ENCODE results near the gene KRTAP12-4. TPM values are rescaled to one million over a fixed set of nuclear protein-coding genes. Genes with fewer than 3 reads are reported as not detected.

The KRTAP12-4 gene
- total RNA-seq, 1 donor from 2014 or later = not detected

DNA sequence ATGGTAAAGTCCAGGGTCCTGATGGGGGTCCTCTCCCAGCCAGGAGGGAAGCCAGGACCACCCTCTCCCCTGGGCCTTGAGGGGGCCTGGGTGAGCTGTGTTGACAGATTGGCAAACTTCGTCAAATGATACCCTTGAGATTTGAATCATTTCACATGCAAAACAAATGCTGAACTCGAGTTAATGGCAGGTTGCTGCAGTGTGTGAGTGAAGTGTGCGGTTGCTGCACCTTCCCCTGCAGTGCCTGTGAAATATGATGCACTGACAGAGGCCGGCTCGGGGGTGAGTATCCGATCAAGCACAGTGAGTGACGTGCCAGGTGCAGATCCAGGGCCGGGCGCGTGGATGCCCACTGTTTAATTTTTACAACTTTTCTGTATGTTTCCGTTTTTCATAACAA lies 33.2 kb upstream of the KRTAP12-4 start:
- TF ChIP-seq, protein P1, sequence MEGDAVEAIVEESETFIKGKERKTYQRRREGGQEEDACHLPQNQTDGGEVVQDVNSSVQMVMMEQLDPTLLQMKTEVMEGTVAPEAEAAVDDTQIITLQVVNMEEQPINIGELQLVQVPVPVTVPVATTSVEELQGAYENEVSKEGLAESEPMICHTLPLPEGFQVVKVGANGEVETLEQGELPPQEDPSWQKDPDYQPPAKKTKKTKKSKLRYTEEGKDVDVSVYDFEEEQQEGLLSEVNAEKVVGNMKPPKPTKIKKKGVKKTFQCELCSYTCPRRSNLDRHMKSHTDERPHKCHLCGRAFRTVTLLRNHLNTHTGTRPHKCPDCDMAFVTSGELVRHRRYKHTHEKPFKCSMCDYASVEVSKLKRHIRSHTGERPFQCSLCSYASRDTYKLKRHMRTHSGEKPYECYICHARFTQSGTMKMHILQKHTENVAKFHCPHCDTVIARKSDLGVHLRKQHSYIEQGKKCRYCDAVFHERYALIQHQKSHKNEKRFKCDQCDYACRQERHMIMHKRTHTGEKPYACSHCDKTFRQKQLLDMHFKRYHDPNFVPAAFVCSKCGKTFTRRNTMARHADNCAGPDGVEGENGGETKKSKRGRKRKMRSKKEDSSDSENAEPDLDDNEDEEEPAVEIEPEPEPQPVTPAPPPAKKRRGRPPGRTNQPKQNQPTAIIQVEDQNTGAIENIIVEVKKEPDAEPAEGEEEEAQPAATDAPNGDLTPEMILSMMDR (IDR thresholded peaks at IDR 0.05; ENCODE audit: insufficient read depth, low read depth, low read length) = no peak
- TF ChIP-seq EZH2 (IDR thresholded peaks at IDR 0.05; ENCODE audit: insufficient read depth, low read length) = no peak
- FAIRE-seq = no peak
- Mint-ChIP-seq H3K4me3 (ENCODE audit: unreplicated experiment) (no peak overlapping the region), H3K4me1 (ENCODE audit: low read depth, unreplicated experiment) (peaks cover 5% of the 10 kb centered on the region), H3K27ac (ENCODE audit: unreplicated experiment) (no peak overlapping the region), H3K9me3 (ENCODE audit: unreplicated experiment) (peaks cover 6% of the 10 kb centered on the region), H3K27me3 (ENCODE audit: low read depth, unreplicated experiment) (peaks cover 64% of the 10 kb centered on the region), H3K36me3 (ENCODE audit: low read depth, unreplicated experiment) (peaks cover 8% of the 10 kb centered on the region)
- H3K4me3 ChIP-seq (ENCODE audit: insufficient read depth, low read depth, low read length) = no peak overlapping the region
- peaks cover 12% of the 10 kb centered on the region for H3K27me3 ChIP-seq (ENCODE audit: insufficient read depth, low read length)
- H3K9me3 ChIP-seq (ENCODE audit: insufficient read depth, low read depth, low read length) = peaks cover under 1% of the 10 kb centered on the region
- H3K9ac ChIP-seq (ENCODE audit: low read length) = no peak overlapping the region
- H3K36me3 ChIP-seq (ENCODE audit: insufficient read depth, low read length) = no peaks in the 10 kb centered on the region
- DNase-seq (ENCODE audit: low read depth) = no peak
- no peak overlapping the region for H3K27ac ChIP-seq (ENCODE audit: low read depth, low read length)
- H2AFZ ChIP-seq (ENCODE audit: low read depth, low read length) = no peak overlapping the region
- no peaks in the 10 kb centered on the region for H3K79me2 ChIP-seq (ENCODE audit: insufficient read depth, low read length)
- no peaks in the 10 kb centered on the region for H3K4me1 ChIP-seq (ENCODE audit: insufficient read depth, low read length)
- H3K4me2 ChIP-seq (ENCODE audit: low read length) = no peak overlapping the region
- no peaks in the 10 kb centered on the region for H4K20me1 ChIP-seq (ENCODE audit: insufficient read depth, low read length)

DNA sequence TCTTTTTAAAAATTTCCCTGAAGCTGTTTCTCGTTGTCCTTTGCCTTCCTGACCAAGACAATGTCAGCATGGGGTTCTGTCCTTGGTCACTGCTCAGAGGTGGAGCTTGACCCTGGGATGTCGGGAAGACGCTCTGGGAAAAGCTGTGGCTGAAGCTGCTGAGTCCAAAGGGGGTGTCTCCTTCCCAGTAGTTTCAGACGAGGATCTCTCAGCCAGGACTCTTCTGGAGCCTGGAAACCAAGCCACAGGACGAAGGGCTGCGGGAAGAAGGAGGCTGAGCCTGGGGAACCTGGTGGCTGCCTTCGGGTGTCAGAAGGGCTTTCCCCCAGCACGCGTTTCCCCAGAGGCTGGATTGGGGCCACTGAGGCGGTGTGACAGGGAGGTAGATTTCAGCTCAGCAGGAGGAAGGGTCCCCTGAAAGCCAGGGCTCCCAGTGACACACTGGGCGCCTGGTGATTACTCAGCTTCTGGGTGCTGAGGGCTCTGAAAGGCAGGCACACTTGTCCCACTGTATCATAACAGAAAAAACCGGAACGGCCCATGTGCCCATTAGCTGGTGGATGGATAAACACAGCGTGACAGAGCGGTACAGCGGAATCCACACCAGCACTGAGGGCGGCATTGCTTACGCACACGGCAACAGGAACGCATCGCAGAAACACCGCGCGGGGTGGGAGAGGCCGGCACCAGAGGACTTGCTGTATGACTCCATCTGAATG lies 32.5 kb upstream of the KRTAP12-4 start:
- Histone ChIP-seq H3K27ac (ENCODE audit: low read depth, low read length) (no peak overlapping the region), H3K79me2 (ENCODE audit: insufficient read depth, low read length) (no peaks in the 10 kb centered on the region), H3K9ac (ENCODE audit: low read length) (no peak overlapping the region), H3K4me3 (ENCODE audit: insufficient read depth, low read depth, low read length) (no peak overlapping the region), H4K20me1 (ENCODE audit: insufficient read depth, low read length) (no peaks in the 10 kb centered on the region), H3K4me2 (ENCODE audit: low read length) (no peak overlapping the region), H3K4me1 (ENCODE audit: insufficient read depth, low read length) (no peaks in the 10 kb centered on the region), H3K36me3 (ENCODE audit: insufficient read depth, low read length) (no peaks in the 10 kb centered on the region), H3K27me3 (ENCODE audit: insufficient read depth, low read length) (peaks cover 12% of the 10 kb centered on the region), H3K9me3 (ENCODE audit: insufficient read depth, low read depth, low read length) (no peaks in the 10 kb centered on the region), H2AFZ (ENCODE audit: low read depth, low read length) (no peak overlapping the region)
- Mint-ChIP-seq H3K27me3 (ENCODE audit: low read depth, unreplicated experiment) (peaks cover 70% of the 10 kb centered on the region), H3K36me3 (ENCODE audit: low read depth, unreplicated experiment) (peaks cover 8% of the 10 kb centered on the region), H3K9me3 (ENCODE audit: unreplicated experiment) (peaks cover 6% of the 10 kb centered on the region), H3K4me3 (ENCODE audit: unreplicated experiment) (no peak overlapping the region), H3K4me1 (ENCODE audit: low read depth, unreplicated experiment) (peaks cover 5% of the 10 kb centered on the region), H3K27ac (ENCODE audit: unreplicated experiment) (no peak overlapping the region)
- FAIRE-seq = no peak
- DNase-seq (ENCODE audit: low read depth) = no peak
- TF ChIP-seq, protein P1 (IDR thresholded peaks at IDR 0.05; ENCODE audit: insufficient read depth, low read depth, low read length) = no peak
- TF ChIP-seq EZH2 (IDR thresholded peaks at IDR 0.05; ENCODE audit: insufficient read depth, low read length) = no peak
